HG02938 (cell line): ENCODE measurements around the gene CHSY3.
"Not testable (repeated sequence)": the region's sequence is repeated elsewhere in the genome, so short reads cannot be mapped to it uniquely, and the experiment has no call there.

Experiments used
- ATAC-seq: cut with Tn5 transposase; IDR thresholded peaks from one replicate; pipeline ENCODE4 v1.9.1; 2021; ENCODE audit warnings: mild to moderate bottlenecking, moderate library complexity; ENCODE audit not compliant: unreplicated experiment

Gene CHSY3

DNA sequence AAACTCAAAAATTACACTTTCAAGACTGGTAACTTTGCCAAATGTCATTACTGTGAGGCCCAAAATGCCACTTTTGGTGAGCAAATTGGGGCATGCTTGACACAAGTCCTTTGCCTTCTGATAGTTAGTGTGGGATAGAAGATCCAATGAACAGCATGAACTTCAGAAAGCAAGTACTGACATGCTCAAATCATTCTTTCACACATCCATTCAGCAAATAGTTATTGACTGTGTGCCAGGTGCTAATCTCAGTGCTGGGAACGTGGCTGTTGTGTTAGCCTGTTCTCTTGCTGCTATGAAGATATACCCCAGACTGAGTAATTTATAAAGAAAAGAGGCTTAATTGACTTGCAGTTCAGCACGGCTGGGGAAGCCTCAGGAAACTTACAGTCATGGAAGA is 247.0 kb downstream of the CHSY3 start:
- ATAC-seq: no peak

DNA sequence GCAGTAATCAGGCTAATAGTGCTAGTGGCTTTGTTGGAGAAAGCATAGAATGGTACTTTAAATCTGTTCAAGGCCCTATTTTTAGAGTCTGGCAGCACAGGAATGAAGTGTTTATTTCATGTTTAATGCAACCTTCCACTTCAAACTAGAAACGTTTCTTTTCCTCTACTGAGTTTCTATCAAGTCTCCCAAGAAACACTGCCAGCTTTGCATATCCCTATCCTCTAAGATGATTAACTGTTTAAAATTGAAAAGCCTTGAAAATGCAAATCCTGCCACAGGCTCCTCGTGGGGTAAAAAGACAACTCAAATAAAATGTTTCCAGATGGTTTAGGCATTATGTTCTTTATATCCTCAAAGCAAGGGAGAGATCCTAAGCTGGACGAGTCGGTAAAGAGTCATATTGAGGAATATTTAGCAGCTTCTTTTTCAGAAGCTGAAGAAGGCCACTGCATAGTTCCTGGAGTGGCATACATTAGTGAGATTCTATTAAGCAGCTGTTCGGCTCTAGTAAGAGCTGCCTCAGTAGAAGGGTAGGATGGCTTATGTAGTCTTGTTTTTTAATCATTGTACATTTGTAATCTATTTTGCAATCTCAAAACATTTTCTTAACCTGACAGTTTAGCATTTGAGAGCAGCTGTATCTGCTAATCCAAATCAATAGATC is 251.2 kb downstream of the CHSY3 start:
- ATAC-seq: no peak

DNA sequence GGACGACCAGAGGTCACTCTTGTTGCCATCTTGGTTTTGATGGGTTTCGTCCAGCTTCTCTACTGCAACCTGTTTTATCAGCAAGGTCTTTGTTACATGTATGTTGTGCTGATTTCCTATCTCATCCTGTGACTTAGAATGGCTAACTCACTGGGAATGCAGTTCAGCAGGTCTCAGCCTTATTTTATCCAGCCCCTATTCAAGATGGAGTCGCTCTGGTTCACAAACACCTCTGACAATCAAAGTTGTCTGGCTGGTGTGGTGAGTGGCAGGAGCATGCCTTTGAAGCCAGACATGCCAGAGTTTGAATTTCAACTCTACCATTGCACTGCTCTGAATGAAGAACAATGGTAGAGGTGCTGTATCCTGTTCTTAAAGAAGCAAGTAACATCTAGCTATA is 253.8 kb downstream of the CHSY3 start:
- ATAC-seq: no peak

DNA sequence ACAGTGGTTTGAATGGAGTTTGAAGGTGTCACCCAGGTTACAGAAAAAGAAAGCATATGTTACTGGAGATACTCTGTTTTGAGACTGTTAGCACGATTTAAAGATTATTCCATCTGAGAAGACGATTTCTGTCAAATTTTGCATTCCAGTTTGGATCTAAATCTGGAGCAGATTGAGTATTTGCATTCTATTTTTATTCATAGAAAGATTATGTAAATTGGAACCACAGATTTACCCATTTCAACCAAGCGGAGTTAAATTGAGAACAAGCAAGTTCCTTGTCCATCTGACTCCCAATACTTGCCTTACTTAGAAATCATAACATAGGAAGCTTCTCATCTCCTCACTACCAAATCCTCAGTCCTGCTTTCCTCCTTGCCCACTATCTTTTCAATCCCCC is 255.7 kb downstream of the CHSY3 start:
- no peak for ATAC-seq

DNA sequence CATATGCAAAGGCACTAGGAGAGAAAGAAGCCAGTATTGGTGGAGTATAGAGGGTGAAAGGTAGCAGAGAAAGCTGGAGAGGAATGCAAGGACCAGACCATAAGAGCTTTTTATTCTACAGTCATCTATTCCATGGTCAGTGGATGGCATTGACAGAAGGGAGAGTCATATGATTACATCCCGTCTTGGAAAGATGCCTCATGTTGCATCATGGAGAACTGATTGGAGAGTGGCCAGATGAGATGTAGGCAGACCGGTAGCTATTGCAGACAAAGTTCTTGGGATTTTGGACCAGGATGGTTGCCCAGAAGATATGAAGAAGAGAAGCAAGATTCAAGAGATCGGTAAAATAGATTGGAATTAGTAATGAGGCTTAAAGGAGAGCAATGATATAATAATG is 260.7 kb downstream of the CHSY3 start:
- no peak for ATAC-seq

DNA sequence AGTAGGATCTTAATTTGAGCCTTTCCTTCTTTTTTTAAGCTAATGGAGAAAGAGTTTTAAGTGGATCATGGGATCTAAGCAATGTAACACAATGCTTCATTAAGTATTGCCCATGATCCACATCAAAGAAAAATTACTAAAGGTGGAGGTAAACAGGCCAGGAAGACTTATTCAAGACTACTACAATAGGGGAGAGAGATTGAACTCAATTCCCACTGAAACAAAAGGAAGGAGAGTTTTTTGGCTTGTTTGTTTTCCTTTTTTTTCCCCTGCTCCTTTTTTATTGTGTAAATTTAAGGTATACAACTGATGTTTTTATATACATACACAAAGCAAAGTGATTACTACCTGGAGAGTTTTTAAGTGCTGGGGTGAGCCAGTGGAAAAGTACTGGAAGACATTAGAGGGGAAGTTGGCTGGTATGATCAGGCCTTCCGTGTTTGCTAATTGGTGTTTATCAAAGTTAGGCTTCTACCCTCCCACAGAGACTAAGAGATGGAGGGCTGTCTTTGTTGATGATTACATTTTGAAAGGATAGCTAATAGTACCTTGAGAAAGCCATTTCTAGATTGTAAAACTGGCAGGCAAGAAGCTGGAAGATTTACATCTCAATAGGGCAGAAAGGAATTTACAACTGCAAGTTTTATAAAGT is 262.7 kb downstream of the CHSY3 start:
- no peak for ATAC-seq

DNA sequence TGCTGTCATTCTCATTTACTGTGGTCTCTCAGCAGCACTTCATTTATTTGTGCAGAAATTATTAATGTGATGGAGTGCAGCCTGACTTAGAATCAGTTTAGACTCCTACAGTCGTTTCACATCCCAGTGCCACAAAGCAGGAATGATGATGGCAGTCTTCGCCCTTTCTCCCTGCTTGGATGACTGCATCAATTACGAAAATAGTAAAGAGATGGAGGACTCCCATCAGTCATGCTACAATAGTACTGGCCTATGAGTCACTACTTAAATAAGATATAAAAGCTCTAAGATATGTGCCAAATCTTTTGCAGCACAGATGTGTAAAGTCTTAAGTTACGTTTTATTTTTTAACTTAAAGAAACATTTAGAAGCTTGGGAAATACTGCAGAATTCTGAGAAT is 263.9 kb downstream of the CHSY3 start:
- ATAC-seq: no peak

DNA sequence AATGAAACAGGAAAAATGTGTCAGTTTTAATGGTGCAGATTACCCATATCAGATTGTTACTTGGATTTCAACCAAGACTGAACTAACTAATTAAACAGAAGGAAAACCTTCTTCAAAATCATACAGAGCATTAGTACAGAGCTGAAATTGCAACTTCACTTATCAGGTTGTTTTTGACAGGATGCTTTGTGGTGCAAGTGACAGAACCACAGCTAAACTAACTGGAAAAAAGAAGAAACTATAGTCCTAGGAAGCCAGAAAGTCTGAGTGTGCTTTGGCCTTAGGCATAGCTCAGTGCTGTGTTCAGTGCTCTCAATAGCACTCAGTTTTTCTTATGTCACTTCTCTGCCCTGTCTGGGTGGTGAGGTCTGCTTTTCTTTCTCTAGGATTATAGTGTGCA is 267.4 kb downstream of the CHSY3 start:
- no peak for ATAC-seq

DNA sequence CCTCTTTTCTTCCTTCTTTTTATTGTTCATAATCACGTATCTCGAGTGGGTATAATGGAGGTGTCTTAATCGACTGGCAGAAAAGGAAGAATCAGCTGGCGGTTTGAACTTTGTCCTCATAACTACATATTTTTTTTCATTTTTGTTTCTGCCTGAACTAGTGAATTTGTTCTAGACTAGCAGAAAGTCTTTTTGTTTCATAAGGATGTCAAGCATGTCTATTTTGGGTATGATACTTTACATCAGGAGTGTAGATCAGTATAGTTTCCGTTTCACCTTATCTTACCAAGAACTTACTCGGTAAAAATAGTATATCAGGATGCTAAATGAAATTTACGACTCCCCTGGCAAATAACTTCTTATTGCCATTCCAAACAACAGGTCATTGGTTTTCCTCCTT is 278.9 kb downstream of the CHSY3 start:
- ATAC-seq: no peak

DNA sequence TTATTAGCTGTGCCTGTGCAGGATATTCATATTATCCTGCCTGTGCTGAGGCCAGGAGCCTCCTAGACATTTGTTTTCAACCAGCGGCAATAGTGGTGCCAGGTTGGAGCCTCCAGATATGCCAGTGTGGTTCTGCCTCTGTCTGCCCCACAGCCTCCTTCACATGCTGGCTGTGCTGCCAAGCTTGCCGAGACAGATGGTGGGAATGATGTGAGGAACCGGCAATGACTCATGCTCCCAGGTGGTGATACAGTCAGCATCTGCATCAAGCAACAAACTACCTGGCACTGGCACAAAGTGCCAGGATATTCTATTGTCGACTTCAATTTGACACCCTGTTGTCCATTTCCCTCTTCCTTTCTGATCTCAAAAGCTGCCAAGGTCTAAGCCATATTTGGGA is 285.7 kb downstream of the CHSY3 start:
- no peak for ATAC-seq

DNA sequence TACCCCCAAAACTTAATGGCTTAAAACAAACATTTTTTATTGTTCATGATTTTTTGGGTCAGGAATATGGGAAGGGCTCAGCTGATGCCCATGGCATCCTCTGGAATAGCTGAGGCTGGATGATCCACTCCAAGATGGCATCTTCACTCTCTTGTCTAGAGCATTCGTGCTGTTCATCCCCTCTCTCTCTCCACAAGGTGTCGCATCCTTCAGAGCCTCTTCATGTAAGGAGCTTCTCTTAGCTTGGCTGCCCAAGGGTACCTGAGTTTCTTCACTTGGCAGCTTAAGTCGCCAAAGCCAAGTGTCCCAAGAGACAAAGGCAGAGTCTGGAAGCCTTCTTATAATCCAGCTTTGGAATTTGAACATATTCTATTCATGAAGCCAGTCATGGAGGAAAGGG is 294.7 kb downstream of the CHSY3 start:
- ATAC-seq: no peak

DNA sequence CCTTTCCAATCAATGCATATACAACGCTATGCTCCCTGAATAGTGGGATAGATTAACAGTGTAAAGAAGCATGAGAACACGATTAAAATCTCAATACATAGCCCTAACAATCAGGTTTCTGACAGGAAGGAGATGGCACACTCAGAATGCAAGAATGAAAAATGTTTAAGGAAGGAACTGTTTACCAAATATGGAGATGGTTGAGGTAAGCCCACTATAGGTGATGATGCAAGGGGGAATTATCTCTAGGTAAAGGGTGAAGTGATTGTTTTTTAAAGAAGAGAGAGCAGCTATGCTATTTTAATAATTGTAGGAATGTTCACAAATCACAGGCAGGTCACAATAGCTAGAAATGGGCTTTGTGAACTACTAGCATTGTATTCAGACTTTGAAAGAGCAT is 302.4 kb downstream of the CHSY3 start:
- no peak for ATAC-seq

DNA sequence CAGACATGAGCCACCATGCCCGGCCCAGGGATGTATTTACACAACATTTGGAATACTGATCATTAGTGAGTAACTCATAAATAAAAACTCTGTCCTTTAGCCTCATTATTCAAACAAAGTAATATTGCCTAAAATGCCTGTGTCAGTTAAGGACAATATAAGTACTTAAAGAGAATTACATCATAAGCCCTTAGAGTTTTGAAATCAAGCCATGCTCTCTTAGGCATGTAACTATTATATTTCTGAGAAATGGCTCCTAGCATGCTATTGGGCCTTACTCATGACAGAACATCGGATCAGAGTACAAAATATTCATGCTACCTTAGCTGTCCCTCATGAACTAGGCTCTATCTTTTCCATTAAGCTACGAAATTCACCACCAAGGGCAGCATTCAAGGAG is 309.3 kb downstream of the CHSY3 start:
- no peak for ATAC-seq

DNA sequence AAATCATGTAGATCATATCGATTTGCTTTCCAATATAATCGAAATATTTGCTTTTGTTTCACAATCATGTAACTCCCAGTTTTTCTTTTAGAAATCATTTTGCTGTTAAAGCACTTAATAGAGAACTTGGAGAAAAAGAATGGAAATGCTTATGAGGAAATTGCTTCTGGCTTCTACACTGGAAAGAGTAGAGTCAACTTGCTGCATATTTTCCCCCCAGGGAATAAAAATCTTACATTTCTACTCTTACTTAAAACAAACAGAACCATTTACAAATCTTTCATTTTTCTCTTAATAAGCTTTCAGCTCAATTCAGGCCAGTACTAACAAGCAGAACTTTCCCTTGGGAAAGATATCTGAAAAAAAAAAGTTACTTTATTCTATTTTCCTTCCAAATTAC is 312.0 kb downstream of the CHSY3 start:
- no peak for ATAC-seq

DNA sequence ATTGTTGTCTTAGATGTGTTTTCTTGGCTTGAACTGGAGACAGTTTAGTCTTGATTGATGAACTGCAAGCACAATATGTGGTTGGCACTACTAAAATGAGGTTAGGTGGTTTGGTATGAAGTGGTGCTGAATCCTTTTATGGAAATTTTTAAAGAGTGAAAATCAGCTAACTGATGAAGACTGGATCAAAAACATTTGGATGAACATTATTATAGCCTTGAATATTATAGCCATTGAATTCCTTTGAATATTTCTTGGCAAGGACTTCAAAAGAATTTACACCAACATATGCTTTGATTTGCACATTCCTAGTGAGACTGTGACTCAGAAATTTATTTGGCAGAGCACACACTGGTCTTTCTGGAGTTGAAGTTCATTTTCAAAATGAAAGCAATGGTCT is 318.3 kb downstream of the CHSY3 start:
- ATAC-seq: no peak

DNA sequence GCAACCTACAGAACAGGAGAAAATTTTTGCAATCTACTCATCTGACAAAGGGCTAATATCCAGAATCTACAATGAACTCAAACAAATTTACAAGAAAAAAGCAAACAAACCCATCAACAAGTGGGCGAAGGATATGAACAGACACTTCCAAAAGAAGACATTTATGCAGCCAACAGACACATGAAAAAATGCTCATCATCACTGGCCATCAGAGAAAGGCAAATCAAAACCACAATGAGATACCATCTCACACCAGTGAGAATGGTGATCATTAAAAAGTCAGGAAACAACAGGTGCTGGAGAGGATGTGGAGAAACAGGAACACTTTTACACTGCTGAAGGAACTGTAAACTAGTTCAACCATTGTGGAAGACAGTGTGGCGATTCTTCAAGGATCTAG is 322.3 kb downstream of the CHSY3 start:
- not testable (repeated sequence) for ATAC-seq

DNA sequence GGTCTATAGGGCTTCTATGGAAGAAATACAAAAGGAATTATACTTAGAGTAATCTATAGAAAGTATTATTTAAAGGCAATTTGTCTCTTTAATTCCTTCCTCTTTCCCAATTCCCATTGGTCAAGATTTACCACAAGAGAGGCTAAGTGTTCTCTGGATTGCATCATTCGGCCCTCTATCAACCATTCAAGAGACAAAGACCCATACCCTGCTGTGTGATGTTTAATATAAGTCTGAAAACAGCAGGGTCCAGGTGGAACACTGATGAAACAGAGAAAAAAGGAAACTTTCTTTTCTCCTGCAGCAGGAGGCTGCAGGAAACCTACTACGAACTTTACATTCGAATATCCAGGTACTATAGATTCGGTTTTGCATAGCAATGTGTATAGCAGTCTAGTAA is 323.4 kb downstream of the CHSY3 start:
- no peak for ATAC-seq

DNA sequence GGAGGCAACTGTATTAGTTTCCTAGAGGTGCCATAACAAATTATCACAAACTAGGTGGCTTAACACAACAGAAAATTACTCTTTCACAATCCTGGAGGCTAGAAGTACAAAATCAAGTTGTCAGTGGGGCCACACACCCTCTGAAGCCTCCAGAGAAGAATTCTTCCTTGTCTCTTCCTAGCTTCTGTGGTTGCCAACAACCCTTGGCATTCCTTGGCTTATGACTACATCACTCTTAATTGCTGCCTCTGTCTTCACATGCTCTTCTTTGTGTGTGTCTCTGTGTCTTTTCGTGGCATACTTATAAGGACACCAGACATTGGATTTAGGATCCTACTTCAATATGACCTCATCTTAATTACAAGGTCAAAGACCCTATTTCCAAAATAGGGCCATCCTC is 327.5 kb downstream of the CHSY3 start:
- ATAC-seq: no peak

DNA sequence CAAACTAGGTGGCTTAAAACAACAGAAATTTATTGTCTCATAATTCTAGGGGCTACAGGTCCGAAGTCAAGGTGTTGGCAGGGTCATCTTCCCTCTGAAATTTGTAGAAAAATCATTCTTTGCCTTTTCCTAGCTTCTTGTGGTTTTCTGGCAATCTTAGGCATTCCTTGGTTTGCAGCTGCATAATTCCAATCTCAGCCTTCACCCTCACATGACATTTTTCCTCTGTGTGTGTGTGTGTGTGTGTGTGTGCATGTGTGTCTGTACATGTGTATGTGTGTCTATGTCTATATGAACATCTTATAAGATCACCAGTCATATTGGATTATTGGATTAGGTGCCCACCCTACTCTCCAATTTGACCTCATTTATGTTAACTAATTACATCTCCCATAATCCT is 330.6 kb downstream of the CHSY3 start:
- ATAC-seq: no peak
